Immature natural killer cell (primary cell): ENCODE data around the gene ATOH8. TPM values are rescaled to one million over a fixed set of nuclear protein-coding genes. Genes with fewer than 3 reads are reported as not detected.

Source experiments
- DNase-seq, 3 donors: peaks; one replicate each; pipeline ENCODE4 v3.0.0; 2022; ENCODE audit warnings: mixed read lengths in 1 of 3
- H3K27ac Mint-ChIP-seq, 6 donors: one replicate each; pipeline ENCODE4 v1.8.0; 2020; ENCODE audit warnings: mixed read lengths in 6 of 6, mild to moderate bottlenecking in 5 of 6, inconsistent platforms in 4 of 6, moderate library complexity in 3 of 6
- H3K27me3 Mint-ChIP-seq, 3 donors: one replicate each; pipeline ENCODE4 v1.8.0; 2020 to 2021; ENCODE audit warnings: low read depth in 3 of 3, mild to moderate bottlenecking in 3 of 3, mixed read lengths in 3 of 3, moderate library complexity in 3 of 3, inconsistent platforms in 1 of 3
- H3K36me3 Mint-ChIP-seq, 3 donors: one replicate each; pipeline ENCODE4 v1.8.0; 2020; ENCODE audit warnings: mixed read lengths in 3 of 3, inconsistent platforms in 2 of 3, mild to moderate bottlenecking in 2 of 3
- H3K4me1 Mint-ChIP-seq, 2 donors: one replicate each; pipeline ENCODE4 v1.8.0; 2020; ENCODE audit warnings: inconsistent platforms in 2 of 2, mild to moderate bottlenecking in 2 of 2, mixed read lengths in 2 of 2, moderate library complexity in 1 of 2
- H3K4me3 Mint-ChIP-seq, 5 donors: one replicate each; pipeline ENCODE4 v1.8.0; 2020; ENCODE audit warnings: mild to moderate bottlenecking in 5 of 5, mixed read lengths in 5 of 5, inconsistent platforms in 3 of 5, moderate library complexity in 3 of 5
- H3K9me3 Mint-ChIP-seq, 6 donors: one replicate each; pipeline ENCODE4 v1.8.0; 2020; ENCODE audit warnings: mild to moderate bottlenecking in 6 of 6, mixed read lengths in 6 of 6, inconsistent platforms in 4 of 6, moderate library complexity in 3 of 6
- polyA plus RNA-seq, 3 donors: library from polyadenylated mRNA; unstranded; fragments of 300-500 nt; fragmentation: Illumina TruSeq; gene quantifications; one replicate each; pipeline ENCODE4 v1.2.3, GENCODE V29; 2021

The ATOH8 gene
- polyA plus RNA-seq, 3 donors from 2014 or later: not detected

DNA sequence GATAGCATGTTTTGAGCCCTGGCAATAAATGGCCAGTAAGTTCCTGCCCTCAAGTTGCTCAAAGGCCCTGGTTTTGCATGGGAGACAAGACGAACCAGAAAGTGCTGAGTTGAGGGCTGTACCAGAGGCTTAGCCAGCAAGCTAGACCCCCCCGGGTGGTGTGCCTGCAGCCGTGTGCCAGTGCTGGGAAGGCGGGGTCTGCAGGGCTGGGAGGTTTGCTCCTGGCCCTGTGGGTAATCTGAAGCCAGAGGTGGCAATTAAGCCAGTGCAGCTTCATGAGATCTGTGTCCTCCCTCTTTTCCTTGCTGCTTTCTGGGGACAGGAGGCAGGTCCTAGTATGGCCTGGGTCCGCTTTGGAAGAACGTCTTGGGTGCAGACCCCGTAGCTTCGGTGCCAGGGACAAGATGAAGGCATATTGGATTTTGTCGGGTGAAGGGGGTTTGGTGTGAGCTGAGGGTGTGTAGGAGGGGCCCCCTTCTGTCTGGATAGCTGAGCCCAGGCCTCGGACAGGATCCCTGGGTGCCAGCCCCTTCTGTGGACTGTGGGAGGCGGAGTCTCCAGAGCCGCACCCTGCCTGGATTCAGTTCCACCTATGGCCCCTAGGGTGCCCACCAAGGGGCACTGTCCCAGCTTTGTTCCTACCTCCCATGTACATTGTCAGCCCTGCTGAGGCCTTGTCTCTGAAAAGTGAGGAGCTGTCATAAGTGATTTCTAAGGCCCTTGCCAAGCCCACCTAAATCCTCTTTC lies 15.6 kb downstream of the ATOH8 start:
- DNase-seq: no peak
- Mint-ChIP-seq H3K4me1 (peaks cover 2 to 6% of the 10 kb centered on the region in 2 donors), H3K4me3 (no peak overlapping the region), H3K36me3 (no peaks in the 10 kb centered on the region), H3K27ac (no peak overlapping the region), H3K9me3 (no peaks in the 10 kb centered on the region), H3K27me3 (peaks cover 7 to 13% (median 11%) of the 10 kb centered on the region in 3 donors)

DNA sequence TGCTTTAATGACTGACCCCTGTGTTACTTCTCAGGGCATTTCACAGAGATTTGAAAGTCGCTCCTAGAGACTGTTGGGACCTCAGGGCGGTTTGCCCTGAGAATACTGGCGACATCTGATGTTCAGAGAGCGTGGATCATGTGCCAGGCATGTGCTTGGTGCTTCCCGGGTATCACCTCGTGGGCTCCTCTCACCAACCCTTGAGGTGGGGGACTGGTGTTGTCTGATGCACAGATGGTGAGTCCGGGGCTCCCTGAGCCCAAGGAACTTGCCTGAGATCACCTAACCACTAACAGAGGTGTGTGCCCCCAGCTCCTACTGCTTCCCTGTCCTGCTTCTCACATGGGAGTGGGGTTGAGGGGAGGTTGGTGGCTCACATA lies 16.2 kb downstream of the ATOH8 start:
- peaks cover 2 to 6% of the 10 kb centered on the region in 2 donors for H3K4me1 Mint-ChIP-seq
- no peaks in the 10 kb centered on the region for H3K9me3 Mint-ChIP-seq
- H3K4me3 Mint-ChIP-seq: no peak overlapping the region
- no peaks in the 10 kb centered on the region for H3K36me3 Mint-ChIP-seq
- DNase-seq: no peak
- H3K27ac Mint-ChIP-seq: no peak overlapping the region
- peaks cover 7 to 11% (median 9%) of the 10 kb centered on the region in 3 donors for H3K27me3 Mint-ChIP-seq

DNA sequence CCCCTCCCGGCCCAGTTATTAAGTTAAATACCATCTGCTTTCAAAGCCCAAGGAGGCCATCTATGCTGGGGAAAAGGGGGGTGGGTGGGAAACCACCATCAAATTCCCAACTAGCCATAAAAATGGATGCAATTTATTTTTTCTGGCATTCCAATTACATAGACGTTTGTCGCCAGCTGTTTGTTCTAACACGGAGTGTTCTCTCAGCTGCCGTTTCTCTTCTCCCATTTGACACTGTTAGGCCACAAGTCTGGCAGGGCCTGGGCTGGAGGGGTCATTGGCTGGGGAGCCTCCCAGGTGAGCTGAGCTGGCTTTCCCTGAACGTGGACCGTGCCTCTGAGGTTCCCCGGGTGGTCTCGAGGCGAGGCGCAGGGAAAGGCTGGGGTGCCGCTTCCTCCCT lies 16.6 kb downstream of the ATOH8 start:
- Mint-ChIP-seq H3K27me3 (peaks cover 6 to 11% (median 7%) of the 10 kb centered on the region in 3 donors), H3K9me3 (no peaks in the 10 kb centered on the region), H3K4me3 (no peak overlapping the region), H3K4me1 (peaks cover 2 to 6% of the 10 kb centered on the region in 2 donors), H3K36me3 (no peaks in the 10 kb centered on the region), H3K27ac (no peak overlapping the region)
- DNase-seq: no peak

DNA sequence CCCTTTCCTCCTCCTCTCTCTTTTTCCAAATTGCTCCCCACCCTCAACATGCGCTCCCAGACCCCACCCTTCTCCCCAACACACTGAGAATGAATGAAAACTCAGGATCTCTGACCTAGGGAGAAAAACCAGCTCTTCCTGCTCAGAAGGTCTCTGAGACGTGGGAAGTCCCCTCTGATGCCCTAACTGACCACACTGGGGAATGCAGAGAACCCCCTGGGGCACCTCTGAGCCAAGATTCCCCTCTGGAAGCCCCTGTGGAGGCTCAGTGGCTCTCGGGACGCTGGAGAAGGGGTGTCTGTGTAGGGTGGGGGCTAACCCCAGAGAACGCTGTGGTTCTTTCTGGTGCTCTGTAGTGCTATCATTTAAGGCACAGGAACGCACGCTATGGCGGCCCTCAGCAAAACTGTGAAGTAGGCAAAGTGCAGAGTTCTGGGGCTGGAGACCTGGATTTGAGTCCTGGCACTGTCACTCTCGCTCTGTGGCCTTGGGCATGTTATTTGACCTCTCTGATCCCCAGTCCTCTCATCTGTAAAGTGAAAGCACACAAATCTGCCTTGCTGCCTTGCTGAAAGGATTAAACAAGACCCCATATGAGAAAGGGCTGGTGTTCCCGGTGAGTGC lies 17.1 kb downstream of the ATOH8 start:
- H3K4me3 Mint-ChIP-seq: no peak overlapping the region
- no peaks in the 10 kb centered on the region for H3K36me3 Mint-ChIP-seq
- no peak overlapping the region for H3K27ac Mint-ChIP-seq
- no peak for DNase-seq
- peaks cover 4 to 11% (median 6%) of the 10 kb centered on the region in 3 donors for H3K27me3 Mint-ChIP-seq
- H3K4me1 Mint-ChIP-seq: peaks cover 2 to 6% of the 10 kb centered on the region in 2 donors
- H3K9me3 Mint-ChIP-seq: no peaks in the 10 kb centered on the region

DNA sequence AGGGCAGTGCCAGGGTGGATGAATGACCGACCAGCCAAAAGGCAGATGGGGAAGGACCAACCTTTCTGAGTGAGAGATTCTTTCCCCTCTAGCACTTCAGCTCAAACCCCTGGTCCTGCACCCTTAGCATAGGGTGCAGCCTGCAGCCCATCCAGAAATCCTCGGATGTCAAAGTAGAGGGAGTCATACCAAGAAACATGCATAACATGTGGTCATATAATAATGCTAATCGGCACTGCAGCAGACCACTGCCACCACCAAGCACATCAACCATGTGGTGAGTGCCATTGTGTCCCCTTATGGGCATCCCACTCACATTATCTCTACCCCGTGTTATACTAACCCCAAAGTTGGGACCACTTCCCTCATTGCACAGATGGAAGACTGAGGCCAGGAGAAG lies 17.7 kb downstream of the ATOH8 start:
- Mint-ChIP-seq H3K4me1 (peaks cover 2 to 6% of the 10 kb centered on the region in 2 donors), H3K27me3 (peaks cover 3 to 11% (median 6%) of the 10 kb centered on the region in 3 donors), H3K9me3 (no peaks in the 10 kb centered on the region), H3K4me3 (peak overlapping the region in 1 of 5 donors; percentile 27), H3K36me3 (no peaks in the 10 kb centered on the region), H3K27ac (no peak overlapping the region)
- DNase-seq: no peak

DNA sequence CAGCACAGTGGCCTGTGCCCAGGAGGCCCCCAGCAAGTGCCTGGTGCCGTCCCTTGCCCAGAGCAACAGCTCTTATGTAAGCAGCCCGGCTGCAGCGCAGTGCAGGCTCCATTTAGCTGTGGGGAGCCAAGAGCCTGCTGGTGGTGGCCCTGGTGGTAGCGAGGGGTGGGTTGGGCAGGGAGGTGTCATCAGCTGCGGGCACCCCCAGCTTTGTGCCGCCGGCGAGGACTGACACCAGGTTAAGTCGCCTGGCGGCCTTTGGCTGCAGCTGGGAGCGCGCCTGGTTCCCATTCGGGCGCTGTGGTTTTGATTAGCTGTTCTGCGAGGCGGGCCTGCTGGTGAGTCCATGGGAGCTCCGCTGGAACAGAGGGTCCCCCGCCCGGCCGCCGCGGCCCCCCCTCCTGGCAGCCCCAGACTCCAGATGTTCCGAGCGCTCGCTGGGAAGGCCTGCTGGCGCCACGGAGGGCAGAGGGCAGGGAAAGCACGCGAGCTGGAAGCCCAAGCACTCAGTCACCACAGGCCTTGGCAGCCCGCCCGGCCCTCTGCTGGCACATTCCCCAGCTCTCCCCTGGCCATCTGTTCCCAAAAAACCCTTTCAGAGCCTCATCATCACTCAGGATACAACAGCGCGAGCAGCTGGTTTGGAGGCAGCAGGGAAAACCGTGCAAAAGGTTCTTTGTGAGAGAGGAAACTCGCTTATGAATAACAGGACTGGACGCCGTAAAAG lies 18.4 kb downstream of the ATOH8 start:
- Mint-ChIP-seq H3K27ac (no peak overlapping the region), H3K4me3 (peak overlapping the region in 1 of 5 donors; percentile 33), H3K4me1 (peaks cover 2 to 6% of the 10 kb centered on the region in 2 donors), H3K27me3 (peaks cover 3 to 8% (median 6%) of the 10 kb centered on the region in 3 donors), H3K9me3 (no peaks in the 10 kb centered on the region), H3K36me3 (no peaks in the 10 kb centered on the region)
- no peak for DNase-seq

DNA sequence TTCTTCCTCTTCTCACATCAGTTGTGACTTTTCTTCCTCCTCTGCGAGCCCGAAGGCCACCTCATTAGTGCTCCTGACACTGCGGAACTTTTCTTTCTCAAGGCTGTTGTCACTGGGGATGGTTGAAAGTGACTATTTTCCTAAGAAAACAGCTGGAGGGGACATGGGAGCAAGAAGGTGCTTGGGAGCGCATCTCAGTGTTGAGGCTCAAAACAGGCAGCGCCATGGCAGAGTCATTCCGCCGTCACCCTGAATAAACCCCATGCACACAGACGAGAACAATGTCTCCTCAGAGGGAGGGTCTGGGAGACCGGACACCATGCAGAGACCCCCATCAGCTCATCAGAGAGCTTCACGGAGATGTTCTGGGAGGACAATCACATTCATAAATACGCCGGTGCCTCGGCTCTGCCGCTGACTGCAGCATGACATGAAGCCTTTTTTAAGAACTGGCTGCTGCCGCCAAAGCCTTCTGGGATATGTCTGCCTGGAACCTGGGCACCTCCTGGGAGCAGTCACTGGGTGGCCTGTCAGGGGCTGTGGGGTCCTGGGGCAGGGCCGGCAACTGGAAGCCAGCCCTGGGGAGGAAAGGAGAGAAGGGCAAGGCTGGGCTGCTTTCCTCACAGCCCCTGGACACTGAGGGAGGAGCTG lies 19.2 kb downstream of the ATOH8 start:
- no peak overlapping the region for H3K27ac Mint-ChIP-seq
- peaks cover 3 to 7% (median 4%) of the 10 kb centered on the region in 3 donors for H3K27me3 Mint-ChIP-seq
- H3K4me1 Mint-ChIP-seq: peaks cover 2 to 6% of the 10 kb centered on the region in 2 donors

DNA sequence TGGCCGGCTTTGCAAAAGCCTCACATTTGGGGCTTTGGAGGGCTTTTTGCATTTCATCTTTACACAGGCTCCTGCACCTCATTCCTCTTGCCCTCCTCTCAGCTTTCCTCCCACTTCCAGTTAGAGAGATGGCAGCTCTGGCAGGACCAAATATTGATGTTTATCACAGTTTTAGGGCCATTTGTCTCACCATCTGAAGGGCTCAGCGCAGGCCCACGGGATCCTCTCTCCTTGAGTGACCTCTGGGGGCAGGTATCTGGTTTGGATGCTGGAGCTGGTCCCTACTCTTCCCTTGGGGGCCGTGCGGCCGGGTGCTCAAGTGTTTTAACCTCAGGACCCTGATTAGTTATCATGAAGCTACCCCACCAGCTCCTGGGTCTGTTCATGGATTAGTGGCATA lies 19.9 kb downstream of the ATOH8 start:
- H3K27ac Mint-ChIP-seq: no peak overlapping the region
- peaks cover 3 to 5% (median 4%) of the 10 kb centered on the region in 3 donors for H3K27me3 Mint-ChIP-seq
- H3K9me3 Mint-ChIP-seq: no peaks in the 10 kb centered on the region
- peaks cover 2 to 6% of the 10 kb centered on the region in 2 donors for H3K4me1 Mint-ChIP-seq
- H3K4me3 Mint-ChIP-seq: no peak overlapping the region
- DNase-seq: no peak
- no peaks in the 10 kb centered on the region for H3K36me3 Mint-ChIP-seq

More for the DNA sequence above, 19.2 kb downstream of the ATOH8 start:
- Mint-ChIP-seq H3K4me3 (peak overlapping the region in 1 of 5 donors; percentile 33), H3K9me3 (no peaks in the 10 kb centered on the region), H3K36me3 (no peaks in the 10 kb centered on the region)
- DNase-seq: no peak

DNA sequence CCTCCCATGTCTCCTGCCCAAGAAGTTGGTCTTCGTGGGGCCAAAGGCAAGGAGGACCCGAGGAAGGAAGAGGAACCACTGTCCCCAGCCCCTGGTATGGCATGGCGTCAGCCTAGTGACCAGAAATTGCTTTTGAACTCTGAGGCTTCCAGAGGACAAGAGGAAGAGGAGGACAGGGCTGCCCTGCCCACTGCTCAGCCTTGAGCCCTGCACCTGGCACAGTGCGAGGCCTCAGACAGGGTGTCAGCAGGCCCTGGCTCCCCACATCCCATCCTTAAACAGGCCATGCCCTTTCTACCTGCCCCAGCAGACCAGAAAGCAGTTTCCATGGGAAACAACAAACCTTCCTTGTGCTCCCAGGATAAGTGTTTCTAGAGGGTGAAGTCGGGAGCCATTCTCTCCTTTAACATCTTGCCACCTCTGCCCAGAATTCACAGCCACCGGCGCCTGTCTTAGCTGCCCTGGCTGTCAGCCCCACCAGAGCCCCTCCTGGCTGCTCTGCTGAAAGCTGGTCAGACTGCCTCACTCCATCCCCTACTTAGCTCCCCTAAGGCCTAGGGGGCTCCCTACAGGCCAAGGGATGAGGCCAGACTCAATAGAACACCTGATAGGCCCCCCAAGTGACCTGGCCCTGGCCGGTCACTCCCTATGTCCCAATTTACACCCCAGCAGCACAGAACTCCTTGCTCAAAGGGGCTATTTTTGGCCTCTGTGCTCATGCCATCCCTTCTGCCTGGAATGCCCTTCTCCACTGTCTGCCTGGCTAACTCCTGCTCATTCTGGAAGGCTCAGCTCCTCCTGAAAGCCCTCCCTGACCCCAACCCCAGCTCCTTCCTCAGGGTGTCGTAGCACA lies 20.6 kb downstream of the ATOH8 start:
- peaks cover 2 to 6% of the 10 kb centered on the region in 2 donors for H3K4me1 Mint-ChIP-seq
- H3K4me3 Mint-ChIP-seq: no peak overlapping the region
- no peaks in the 10 kb centered on the region for H3K9me3 Mint-ChIP-seq
- H3K36me3 Mint-ChIP-seq: no peaks in the 10 kb centered on the region
- no peak for DNase-seq
- peaks cover 3 to 5% (median 4%) of the 10 kb centered on the region in 3 donors for H3K27me3 Mint-ChIP-seq
- peak overlapping the region in 1 of 6 donors; percentile 50 for H3K27ac Mint-ChIP-seq

DNA sequence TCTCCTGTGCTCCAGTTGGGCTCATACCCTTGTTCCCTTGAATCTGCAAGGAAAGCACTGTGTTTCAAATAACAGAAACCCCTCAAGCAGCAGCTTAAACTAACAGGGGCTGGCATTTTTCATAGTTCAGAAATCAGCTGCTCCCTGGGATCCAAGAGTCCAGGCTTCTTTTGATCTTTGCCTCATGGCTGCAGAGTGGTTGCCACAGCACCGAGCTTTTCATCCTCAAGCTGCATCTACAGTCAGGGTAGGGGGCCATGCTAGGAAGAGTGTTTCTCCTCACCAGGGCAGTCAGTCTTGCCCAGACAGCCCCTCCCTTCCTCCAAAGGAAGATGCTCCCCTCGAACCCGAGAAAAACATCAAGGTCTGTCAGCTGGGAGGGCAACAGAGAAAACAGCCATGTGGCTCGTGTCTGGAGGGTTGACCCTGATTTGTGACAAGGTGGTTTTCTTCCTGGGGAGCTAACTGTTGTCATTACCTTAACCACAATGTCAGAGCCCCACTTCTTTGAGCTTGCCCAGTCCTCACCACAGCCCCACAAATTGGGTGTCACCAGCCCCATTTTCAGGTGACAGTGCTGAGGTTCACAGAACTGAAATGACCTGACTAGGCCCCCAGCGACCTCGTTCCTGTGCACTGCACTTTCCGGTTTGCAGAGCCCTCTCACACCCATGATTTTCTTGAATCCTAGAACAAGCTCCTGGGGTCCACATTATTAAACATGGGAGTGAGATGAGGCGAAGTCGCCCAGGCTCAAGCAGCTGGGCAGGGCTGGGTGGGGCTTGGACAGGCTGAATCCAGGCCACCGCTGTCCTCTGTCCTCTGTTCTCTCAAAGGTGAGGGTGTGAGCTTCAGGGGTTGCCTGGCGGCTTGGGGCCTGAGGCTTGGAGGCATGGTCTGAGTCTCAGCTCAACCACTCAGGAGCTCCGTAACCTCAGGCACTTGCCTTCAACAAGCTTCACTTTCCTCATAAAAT lies 21.9 kb downstream of the ATOH8 start:
- H3K9me3 Mint-ChIP-seq: no peaks in the 10 kb centered on the region
- no peak overlapping the region for H3K4me3 Mint-ChIP-seq
- H3K36me3 Mint-ChIP-seq: no peaks in the 10 kb centered on the region
- peaks cover 2 to 6% of the 10 kb centered on the region in 2 donors for H3K4me1 Mint-ChIP-seq
- no peak overlapping the region for H3K27ac Mint-ChIP-seq
- no peak for DNase-seq
- peaks cover 3 to 5% (median 4%) of the 10 kb centered on the region in 3 donors for H3K27me3 Mint-ChIP-seq

DNA sequence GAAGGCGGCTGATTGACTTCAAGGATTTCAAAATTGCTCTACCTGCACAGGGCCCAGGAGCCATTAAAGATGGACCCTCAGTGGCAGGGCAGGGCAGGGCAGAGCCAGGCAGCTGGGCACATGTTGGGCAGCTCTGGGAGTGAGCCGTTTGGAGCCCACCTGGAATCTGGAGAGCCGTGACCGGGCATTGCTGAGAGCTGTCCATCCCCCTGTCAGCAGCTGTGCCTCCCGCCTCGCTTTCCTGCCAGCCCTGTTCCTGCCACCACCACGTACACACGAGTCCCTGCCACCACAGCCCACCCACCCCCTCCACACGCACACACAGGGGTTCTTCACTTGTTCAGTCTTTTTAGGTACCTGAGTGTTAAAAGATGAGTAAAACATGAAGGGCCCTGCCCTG lies 22.9 kb downstream of the ATOH8 start:
- H3K4me1 Mint-ChIP-seq: peaks cover 0 to 3% of the 10 kb centered on the region in 2 donors
- H3K27ac Mint-ChIP-seq: no peak overlapping the region
- no peak overlapping the region for H3K4me3 Mint-ChIP-seq
- H3K9me3 Mint-ChIP-seq: no peaks in the 10 kb centered on the region
- no peaks in the 10 kb centered on the region for H3K36me3 Mint-ChIP-seq
- DNase-seq: no peak
- peaks cover 2 to 4% (median 3%) of the 10 kb centered on the region in 3 donors for H3K27me3 Mint-ChIP-seq

DNA sequence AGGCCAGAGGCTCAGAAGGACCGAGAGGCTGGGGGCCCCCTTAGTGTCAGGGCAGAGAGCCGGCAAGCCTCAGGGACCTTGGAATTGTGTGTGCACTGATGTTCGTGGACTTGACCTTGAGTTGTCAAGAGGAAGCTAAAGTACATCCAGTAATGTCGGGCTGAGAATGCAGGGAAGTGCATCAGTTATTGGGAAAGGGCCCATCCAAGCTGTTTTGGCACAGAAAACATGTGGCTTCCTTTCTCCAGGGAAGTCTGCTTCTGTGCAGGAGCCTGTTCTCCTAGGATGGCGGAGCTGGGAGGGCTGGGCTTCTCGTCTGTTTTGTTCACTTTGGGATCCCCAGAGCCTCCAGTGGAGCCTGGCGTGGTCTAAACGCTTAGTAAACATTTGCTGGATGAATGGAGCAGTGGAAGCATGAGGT lies 23.7 kb downstream of the ATOH8 start:
- Mint-ChIP-seq H3K4me1 (no peaks in the 10 kb centered on the region), H3K27me3 (peaks cover 2 to 4% (median 3%) of the 10 kb centered on the region in 3 donors), H3K36me3 (no peaks in the 10 kb centered on the region), H3K27ac (no peak overlapping the region), H3K4me3 (no peak overlapping the region), H3K9me3 (no peaks in the 10 kb centered on the region)
- DNase-seq: no peak
